B cell (primary cell): ENCODE measurements around the gene ARHGAP27.

Source experiments
- CTCF ChIP-seq: fragments of 200-600 bp; IDR thresholded peaks from one replicate; pipeline ENCODE4 v1.8.0; 2022; ENCODE audit warnings: antibody characterized with exemption, mild to moderate bottlenecking
- EZH2 ChIP-seq: IDR thresholded peaks from 2 replicates; pipeline ENCODE4 v1.6.1; 2012; ENCODE audit warnings: borderline replicate concordance, low read depth, mild to moderate bottlenecking, moderate library complexity, low read length; ENCODE audit not compliant: insufficient read depth, poor library complexity, severe bottlenecking

- TF ChIP-seq CTCF (no peak), EZH2 (no peak)
Measured at GRCh38 chr17:45431531-45432404, 902 bp downstream of the ARHGAP27 start.
